Epithelial cell of esophagus (primary cell): ENCODE measurements around the gene PPP1R1B.

ENCODE experiments used
- DNase-seq: peaks from one replicate; pipeline ENCODE4 v3.0.0; 2010; ENCODE audit warnings: low read depth
- H3K4me3 ChIP-seq: 2 replicates; pipeline ENCODE4 v1.5.1; 2011; ENCODE audit warnings: mild to moderate bottlenecking, low read length, control low read depth
- CTCF ChIP-seq: IDR thresholded peaks from 2 replicates; pipeline ENCODE4 v1.5.1; 2011; ENCODE audit warnings: low read depth, mild to moderate bottlenecking, low read length, control low read depth, inconsistent platforms; ENCODE audit not compliant: insufficient read depth; ENCODE audit errors: missing control alignments

Gene PPP1R1B

GRCh38 chr17:39673335-39674081, 46.8 kb downstream of the PPP1R1B start:
- no peak for DNase-seq
- TF ChIP-seq CTCF: no peak
- H3K4me3 ChIP-seq: no peak overlapping the region

- no peak for DNase-seq
- no peak for TF ChIP-seq CTCF
- no peak overlapping the region for H3K4me3 ChIP-seq
Measured at GRCh38 chr17:39674179-39674578, 47.4 kb downstream of the PPP1R1B start.

- no peak for TF ChIP-seq CTCF
- H3K4me3 ChIP-seq: no peak overlapping the region
Measured at GRCh38 chr17:39674702-39675389, 48.1 kb downstream of the PPP1R1B start.

GRCh38 chr17:39675390-39676082, 48.8 kb downstream of the PPP1R1B start:
- DNase-seq: no peak
- no peak for TF ChIP-seq CTCF
- H3K4me3 ChIP-seq: no peak overlapping the region

More at GRCh38 chr17:39674702-39675389, 48.1 kb downstream of the PPP1R1B start:
- peak; percentile 51 for DNase-seq

- H3K4me3 ChIP-seq: no peak overlapping the region
- peak; percentile 44 for DNase-seq
- no peak for TF ChIP-seq CTCF
Measured at GRCh38 chr17:39676198-39676819, 49.6 kb downstream of the PPP1R1B start.

GRCh38 chr17:39677072-39677471, 50.3 kb downstream of the PPP1R1B start:
- no peak for DNase-seq
- TF ChIP-seq CTCF: no peak
- H3K4me3 ChIP-seq: no peak overlapping the region
